NCI-H2227 treated with DMSO at 0.1 percent for 48 hours (cell line): ENCODE results near the gene ANK3.

Experiments
- DNase-seq: peaks from one replicate; lab custom pipeline; 2025; lab: John Stamatoyannopoulos, UW

The ANK3 gene

GRCh38 chr10:60413306-60414012, 23.8 kb upstream of the ANK3 start:
- no peak for DNase-seq

GRCh38 chr10:60410970-60411369, 21.3 kb upstream of the ANK3 start:
- DNase-seq, result no peak

DNA sequence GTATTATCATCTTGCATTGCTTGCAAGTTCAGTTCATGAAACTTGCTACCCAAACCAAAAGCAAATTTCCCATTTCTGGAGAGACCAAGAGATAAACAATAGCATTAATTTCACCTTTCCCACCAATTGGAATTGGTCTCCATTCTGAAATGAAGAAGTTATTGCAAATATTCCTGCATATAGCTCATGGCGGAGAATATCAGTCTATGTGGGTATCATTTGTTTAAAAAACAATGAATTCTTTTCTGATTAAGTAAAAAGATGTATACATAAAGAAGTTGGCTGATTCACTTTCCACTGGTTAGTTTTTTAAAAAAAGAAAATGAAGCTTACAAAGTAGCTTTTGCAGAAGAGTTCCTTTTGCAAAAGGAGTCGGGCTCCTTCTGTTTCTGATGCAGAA, 19.5 kb upstream of the ANK3 start:
- DNase-seq, result no peak

- no peak for DNase-seq
Observed at GRCh38 chr10:60406182-60406581, 16.5 kb upstream of the ANK3 start.

GRCh38 chr10:60405172-60405571, 15.5 kb upstream of the ANK3 start:
- no peak for DNase-seq

GRCh38 chr10:60403168-60403873, 13.6 kb upstream of the ANK3 start:
- DNase-seq, result no peak

DNA sequence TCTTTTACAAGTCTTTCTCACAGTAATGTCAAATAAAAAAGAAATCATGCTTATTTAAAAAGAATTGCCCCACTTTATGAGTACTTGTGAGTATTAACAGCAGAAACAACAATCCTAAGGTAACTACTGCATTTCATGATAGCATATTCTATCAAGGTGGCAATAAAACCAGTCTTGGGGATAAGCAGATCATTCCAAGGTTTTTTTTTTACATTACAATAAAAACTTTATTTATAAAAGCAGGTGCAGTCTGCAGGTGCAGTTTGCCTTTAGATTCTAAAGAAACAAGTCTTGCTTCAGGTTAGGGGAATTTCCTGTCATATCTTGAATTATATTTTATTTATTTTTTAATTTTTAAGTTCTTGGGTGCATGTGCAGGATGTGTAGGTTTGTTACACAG, 10.7 kb upstream of the ANK3 start:
- no peak for DNase-seq

- peak; percentile 49 for DNase-seq
Observed at GRCh38 chr10:60399328-60399727, 9.7 kb upstream of the ANK3 start.

- DNase-seq, result no peak
Observed at GRCh38 chr10:60397792-60398191, 8.1 kb upstream of the ANK3 start.

DNA sequence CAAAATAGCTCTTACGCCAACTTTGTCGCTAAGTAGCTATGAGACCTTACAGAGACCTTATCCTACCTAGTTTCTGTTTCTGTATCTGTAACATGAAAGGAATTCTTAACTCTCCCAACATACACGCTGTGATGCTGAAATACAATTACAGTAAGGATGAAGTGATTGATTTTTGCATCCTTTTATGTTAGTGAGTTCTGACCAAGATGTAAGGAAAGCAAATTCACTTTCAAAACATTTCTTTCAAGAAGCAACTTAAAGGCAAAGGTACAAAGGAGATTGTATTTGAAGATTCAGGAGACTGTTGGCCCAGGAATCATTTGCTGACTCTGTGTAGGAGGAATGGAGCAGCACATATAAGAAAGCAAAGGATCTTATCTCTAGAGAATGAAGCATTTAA, 7.1 kb upstream of the ANK3 start:
- no peak for DNase-seq

- DNase-seq, result no peak
Observed at GRCh38 chr10:60395711-60396110, 6.0 kb upstream of the ANK3 start.

DNA sequence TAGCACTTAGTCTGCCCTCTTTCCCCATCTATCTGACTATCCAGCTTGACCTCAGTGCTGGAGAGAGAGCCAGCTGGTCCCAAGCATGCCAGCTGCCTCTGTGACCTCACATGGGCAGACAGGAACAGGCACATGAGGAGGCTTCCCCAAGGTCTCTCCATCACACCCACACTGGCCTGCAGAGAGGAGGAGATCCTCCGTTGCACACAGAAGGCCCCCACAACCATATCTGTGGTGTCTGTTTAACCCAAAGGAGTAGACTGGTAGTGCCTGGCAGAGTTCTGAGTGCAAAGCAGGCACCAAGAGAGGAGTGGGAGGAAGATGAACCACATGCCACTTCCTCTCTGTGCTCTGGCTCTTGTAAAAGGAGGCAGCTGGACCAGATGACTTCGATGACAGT, 4.8 kb upstream of the ANK3 start:
- no peak for DNase-seq

DNA sequence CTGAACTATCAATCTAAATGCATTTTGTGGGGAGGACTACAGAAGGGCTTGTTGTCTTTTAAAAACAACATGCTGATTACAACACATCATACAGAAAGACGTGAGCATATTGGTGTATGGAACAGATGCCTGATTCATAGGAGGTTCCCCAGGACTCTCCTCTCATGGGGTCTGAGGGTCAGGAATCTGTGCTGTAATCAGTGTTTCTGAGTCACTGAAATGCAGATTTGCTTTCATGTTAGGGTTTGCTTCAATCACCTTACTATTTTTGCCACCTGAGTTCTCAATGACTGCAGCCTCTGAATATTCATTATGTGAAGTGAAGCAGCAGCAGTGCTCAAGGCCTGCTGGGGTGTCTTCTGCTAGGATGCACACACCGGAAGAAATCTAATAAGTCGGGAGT, 550 bp upstream of the ANK3 start:
- no peak for DNase-seq

DNA sequence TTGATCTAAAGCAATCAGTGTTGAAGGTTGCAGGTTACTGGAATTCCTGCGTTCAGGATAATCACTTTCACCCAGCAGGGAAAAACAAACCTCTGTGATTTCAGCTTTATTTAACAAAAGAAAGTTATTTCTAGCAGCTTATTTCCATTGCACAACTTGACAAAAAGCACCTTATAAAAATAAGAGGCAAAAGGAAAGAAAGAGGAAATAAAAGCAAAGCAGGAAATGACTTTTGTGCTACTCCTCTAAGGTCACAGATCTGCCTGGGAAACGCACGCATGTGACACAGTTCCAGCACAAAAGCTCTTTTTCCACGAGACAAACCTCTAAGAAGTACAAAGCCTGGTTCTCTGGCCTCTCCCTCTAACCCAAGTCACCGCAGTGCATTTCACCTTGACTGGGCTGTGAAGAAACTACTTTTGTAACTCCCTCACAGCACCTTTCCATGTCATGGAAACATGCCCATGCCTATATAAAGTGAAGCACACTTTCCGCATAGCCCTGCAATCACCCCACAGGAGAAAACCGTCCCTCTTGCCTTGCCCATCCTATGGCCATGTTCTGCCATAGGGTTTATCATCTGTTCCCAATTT, 870 bp downstream of the ANK3 start:
- DNase-seq, result no peak

GRCh38 chr10:60388116-60388625, 1.5 kb downstream of the ANK3 start:
- DNase-seq, result no peak

DNA sequence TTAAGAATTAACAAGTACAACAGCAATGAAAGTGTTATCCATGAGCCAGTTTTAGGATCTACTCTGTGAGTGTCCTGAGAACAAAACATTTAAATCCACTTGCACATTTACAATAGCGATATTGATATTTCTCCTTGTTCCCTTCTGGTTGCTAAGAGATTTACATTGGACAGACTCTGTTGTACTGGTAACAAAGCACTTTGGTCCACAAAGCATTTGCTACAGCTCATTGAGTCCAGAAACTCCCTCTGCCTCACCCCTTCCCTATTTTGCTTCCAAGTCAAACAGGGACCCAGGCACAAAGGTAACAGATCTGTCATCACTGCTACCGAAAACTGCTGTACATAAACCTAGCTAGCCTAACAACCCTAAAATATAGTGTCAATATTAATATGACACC, 2.1 kb downstream of the ANK3 start:
- no peak for DNase-seq

DNA sequence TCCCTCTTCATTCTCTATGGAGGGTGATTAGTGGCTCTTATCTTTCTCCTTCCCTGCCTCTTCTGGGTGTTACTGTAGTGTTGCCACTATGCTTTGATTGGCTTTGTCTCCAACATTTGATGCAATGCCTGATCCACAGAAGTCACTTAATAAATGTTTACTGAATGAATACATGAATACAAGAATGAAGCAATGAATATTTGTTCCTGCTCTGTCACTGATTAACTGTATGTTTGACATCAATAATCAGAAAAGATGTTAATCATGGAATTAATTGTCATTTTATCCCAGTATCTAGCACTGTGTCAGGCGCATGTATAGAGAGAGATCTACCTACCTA, 4.3 kb downstream of the ANK3 start:
- DNase-seq, result no peak

GRCh38 chr10:60384708-60385398, 4.8 kb downstream of the ANK3 start:
- no peak for DNase-seq

DNA sequence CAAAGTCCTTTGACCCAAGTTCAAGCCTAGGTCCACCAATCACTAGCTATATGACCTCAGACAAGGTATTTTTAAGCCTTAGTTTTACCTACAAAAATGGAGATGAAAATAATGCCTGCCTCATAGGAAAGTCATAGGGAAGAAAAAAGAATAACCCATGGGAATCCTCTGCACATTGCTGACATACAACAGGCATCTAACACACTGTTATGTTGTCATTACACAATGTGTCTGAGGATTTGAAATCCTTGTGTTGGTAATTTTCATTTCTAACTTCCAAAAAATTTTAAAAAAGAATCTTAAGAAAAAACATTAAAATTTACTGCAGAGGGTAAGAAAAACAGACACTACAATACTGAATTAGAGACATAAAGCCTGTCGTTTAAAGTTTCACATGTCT, 5.7 kb downstream of the ANK3 start:
- no peak for DNase-seq

DNA sequence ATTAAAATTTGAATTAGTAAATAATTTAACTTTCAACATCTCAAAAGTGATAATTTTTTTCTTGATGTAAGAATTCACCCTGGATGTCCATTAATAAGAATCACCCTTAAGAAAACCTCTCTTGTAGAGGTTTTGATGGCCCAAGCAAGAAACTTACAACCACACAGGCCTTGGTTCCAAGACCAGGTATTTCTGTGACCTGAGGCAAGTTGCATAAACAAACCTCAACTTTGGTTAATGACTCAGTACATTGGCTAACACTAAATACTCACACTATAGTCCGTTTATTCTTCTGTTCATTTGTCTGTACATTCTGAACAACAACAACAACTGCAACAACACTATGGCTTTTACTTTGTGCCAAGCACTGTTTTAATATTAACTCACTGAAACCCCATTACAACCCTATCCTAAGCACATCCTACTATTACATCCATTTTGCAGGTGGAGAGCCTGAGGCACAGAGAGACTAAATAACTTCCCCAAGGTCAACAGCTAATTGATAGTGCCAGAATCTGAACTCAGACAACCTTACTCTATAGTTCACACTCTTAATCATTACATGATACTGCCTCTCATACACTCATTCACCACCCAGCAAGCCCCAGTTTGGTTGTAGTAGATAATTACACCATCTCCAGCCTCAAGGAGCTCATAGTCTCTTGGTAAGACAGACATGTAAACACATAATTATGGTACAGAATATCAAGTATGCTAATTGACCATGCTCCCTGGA, 6.6 kb downstream of the ANK3 start:
- DNase-seq, result no peak

- no peak for DNase-seq
Observed at GRCh38 chr10:60380781-60381180, 8.9 kb downstream of the ANK3 start.

DNA sequence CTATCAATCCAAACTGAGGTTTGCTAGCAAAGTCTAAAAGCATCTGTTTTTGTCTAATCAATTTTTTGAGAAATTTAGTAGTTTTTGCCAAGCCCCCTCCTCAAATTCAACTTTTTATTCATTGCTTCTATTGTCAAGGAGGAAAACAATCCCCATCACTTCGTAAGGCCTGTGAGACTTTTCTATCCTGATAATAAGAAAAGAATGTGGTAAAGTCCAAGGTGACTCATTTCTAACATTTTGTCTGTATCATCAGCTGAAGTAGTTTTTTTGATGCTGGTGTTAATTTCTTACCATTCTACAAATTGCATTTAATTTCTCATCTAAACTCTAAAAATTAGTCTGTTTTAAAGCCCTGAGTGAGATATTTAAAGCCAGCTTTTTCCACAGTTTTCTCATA, 11.7 kb downstream of the ANK3 start:
- DNase-seq, result no peak
